Transverse colon (tissue), 4 donors: ENCODE measurements around the gene GRK4. TPM values are rescaled to one million over a fixed set of nuclear protein-coding genes. Genes with fewer than 3 reads are reported as not detected.

Source experiments
- DNase-seq: peaks from one replicate; pipeline ENCODE4 v3.0.0-alpha.2; 2019
- H3K27ac ChIP-seq, 4 donors: fragments of 200-600 bp; sonication (generic); 2 replicates each; pipeline ENCODE4 v1.5.1; 2016 to 2018; ENCODE audit warnings: inconsistent platforms in 4 of 4
- H3K27me3 ChIP-seq: fragments of 200-600 bp; sonication (generic); 2 replicates; pipeline ENCODE4 v1.5.1; 2017; ENCODE audit warnings: inconsistent platforms
- H3K36me3 ChIP-seq, 4 donors: fragments of 200-600 bp; sonication (generic); 2 replicates each; pipeline ENCODE4 v1.5.1; 2017 to 2019; ENCODE audit warnings: inconsistent platforms in 4 of 4
- H3K4me1 ChIP-seq, 4 donors: fragments of 200-600 bp; sonication (generic); 2 replicates each; pipeline ENCODE4 v1.5.1; 2017 to 2020; ENCODE audit warnings: inconsistent platforms in 4 of 4
- H3K4me3 ChIP-seq, 4 donors: fragments of 200-600 bp; sonication (generic); 1 replicate in 1 of 4; 2 replicates in 3 of 4; pipeline versions ENCODE4 v1.5.1 to v1.6.1; 2017 to 2019; ENCODE audit warnings: inconsistent platforms in 4 of 4
- H3K9me3 ChIP-seq, 2 donors: fragments of 200-600 bp; sonication (generic); 2 replicates each; pipeline ENCODE4 v1.5.1; 2017 to 2019; ENCODE audit warnings: inconsistent platforms in 2 of 2
- EP300 ChIP-seq: sonication (generic); formaldehyde crosslinking; IDR thresholded peaks from one replicate; pipeline ENCODE4 v1.6.1; 2017; ENCODE audit warnings: antibody characterized with exemption, low read depth
- POLR2A ChIP-seq: fragments of 450-650 bp; IDR thresholded peaks from one replicate; pipeline ENCODE4 v1.6.1; 2016; ENCODE audit warnings: antibody characterized with exemption, mild to moderate bottlenecking, moderate library complexity
- POLR2AphosphoS5 ChIP-seq, 3 donors: sonication (generic); formaldehyde crosslinking; IDR thresholded peaks; one replicate each; pipeline ENCODE4 v1.6.1; 2016; ENCODE audit warnings: antibody characterized with exemption in 3 of 3
- WGBS, 2 donors: methylation state at CpG; one replicate each; pipeline ENCODE4 v1.1.5; 2018; ENCODE audit warnings: low coverage in 1 of 2; 5-methylcytosine and 5-hydroxymethylcytosine counted together
- in situ Hi-C, 4 donors: fragments of 200-750 bp; cut with MboI; loops; one replicate each; pipeline versions ENCODE4 v1.15.0 to v1.15.1; 2017; ENCODE audit warnings: low sequenced_read_pairs in 3 of 4, low pct_ligation_motif_present in 1 of 4, low pct_unique_long_range_greater_than_20kb in 1 of 4
- intact Hi-C: fragments of 100-400 bp; cut with DNase I; formaldehyde crosslinking; loops from one replicate; pipeline ENCODE4 v1.15.1; 2023; ENCODE audit warnings: low total_unique reads
- total RNA-seq, 4 donors: library from RNA; depleted of rRNA; stranded (reverse); fragments of >200 nt; gene quantifications; one replicate each; pipeline ENCODE4 v1.1.0, GENCODE V29; 2016
- TF ChIP-seq, protein P1 (sequence below), 5 experiments: fragments of 200-600 bp in 3 of 5; fragments of 450-650 bp in 2 of 5; sonication (generic) in 3 of 5; IDR thresholded peaks; 1 replicate in 2 of 5; 2 replicates in 3 of 5; pipeline ENCODE4 v1.5.1; 2016 to 2017; ENCODE audit warnings: antibody characterized with exemption in 5 of 5, inconsistent platforms in 3 of 5, mild to moderate bottlenecking in 2 of 5, moderate library complexity in 1 of 5

The GRK4 gene
- total RNA-seq, 4 donors from 2014 or later: 2.5 to 7.9 (median 4.1) TPM

GRCh38 chr4:3060946-3061345 is 97.6 kb downstream of the GRK4 start:
- no peaks in the 10 kb centered on the region for H3K36me3 ChIP-seq
- in situ Hi-C loops: no loop called here
- H3K4me3 ChIP-seq: no peak overlapping the region
- no peaks in the 10 kb centered on the region for H3K27me3 ChIP-seq
- TF ChIP-seq, protein P1, sequence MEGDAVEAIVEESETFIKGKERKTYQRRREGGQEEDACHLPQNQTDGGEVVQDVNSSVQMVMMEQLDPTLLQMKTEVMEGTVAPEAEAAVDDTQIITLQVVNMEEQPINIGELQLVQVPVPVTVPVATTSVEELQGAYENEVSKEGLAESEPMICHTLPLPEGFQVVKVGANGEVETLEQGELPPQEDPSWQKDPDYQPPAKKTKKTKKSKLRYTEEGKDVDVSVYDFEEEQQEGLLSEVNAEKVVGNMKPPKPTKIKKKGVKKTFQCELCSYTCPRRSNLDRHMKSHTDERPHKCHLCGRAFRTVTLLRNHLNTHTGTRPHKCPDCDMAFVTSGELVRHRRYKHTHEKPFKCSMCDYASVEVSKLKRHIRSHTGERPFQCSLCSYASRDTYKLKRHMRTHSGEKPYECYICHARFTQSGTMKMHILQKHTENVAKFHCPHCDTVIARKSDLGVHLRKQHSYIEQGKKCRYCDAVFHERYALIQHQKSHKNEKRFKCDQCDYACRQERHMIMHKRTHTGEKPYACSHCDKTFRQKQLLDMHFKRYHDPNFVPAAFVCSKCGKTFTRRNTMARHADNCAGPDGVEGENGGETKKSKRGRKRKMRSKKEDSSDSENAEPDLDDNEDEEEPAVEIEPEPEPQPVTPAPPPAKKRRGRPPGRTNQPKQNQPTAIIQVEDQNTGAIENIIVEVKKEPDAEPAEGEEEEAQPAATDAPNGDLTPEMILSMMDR (IDR thresholded peaks at IDR 0.05): no peak
- TF ChIP-seq EP300: no peak
- peaks cover 0 to under 1% of the 10 kb centered on the region in 2 donors for H3K9me3 ChIP-seq
- H3K4me1 ChIP-seq: no peaks in the 10 kb centered on the region
- intact Hi-C loops: no loop called here
- 94 to 95% methylated on average over 4 to 6 of the region's 6 CpGs for WGBS, 2 donors
- no peak for DNase-seq
- H3K27ac ChIP-seq: no peak overlapping the region

GRCh38 chr4:3062471-3062870 is 99.1 kb downstream of the GRK4 start:
- in situ Hi-C loops (no loop called here), intact Hi-C loops (no loop called here)
- 80 to 88% methylated on average over 8 to 12 of the region's 12 CpGs for WGBS, 2 donors
- TF ChIP-seq EP300: no peak
- TF ChIP-seq POLR2AphosphoS5 (IDR thresholded peaks at IDR 0.05): no peak
- TF ChIP-seq POLR2A: no peak
- TF ChIP-seq, protein P1 (IDR thresholded peaks at IDR 0.05): no peak
- Histone ChIP-seq H3K4me3 (no peak overlapping the region), H3K9me3 (no peaks in the 10 kb centered on the region), H3K27ac (no peak overlapping the region), H3K36me3 (no peaks in the 10 kb centered on the region), H3K4me1 (no peaks in the 10 kb centered on the region), H3K27me3 (no peaks in the 10 kb centered on the region)
- no peak for DNase-seq

- Histone ChIP-seq H3K27me3 (no peaks in the 10 kb centered on the region), H3K27ac (no peak overlapping the region), H3K36me3 (no peaks in the 10 kb centered on the region), H3K9me3 (no peaks in the 10 kb centered on the region), H3K4me3 (no peak overlapping the region), H3K4me1 (no peaks in the 10 kb centered on the region)
- in situ Hi-C loops (no loop called here), intact Hi-C loops (no loop called here)
- 60 to 95% methylated on average over 1 to 3 of the region's 3 CpGs for WGBS, 2 donors
- no peak for DNase-seq
- no peak for TF ChIP-seq POLR2A
Observed at GRCh38 chr4:3065551-3065950, 102.2 kb downstream of the GRK4 start.

DNA sequence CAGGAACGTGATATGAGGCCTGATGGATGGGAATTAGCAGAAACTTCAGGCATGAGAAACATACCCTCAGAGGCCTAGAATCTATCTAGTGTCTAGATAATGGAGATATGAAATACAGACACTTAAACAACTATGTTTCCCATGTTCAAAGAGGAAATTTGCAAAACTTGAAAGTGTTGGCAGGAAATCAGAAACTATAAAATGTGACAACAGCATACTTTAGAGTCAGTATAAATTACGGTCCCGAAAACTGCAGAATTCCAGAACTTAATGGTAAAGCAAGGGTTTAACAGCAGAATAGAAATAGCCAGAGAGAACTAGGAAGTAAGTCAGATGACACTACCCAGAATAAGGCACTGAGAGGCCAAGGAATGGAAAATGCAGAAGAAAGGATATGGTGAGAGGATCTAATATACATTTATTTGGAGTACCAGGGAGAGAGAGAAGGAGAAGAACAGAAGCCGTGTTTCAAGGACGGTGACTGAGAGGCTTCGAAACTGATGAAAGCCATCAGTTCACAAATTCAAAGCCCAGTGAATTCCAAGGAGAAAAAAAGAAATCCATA is 103.5 kb downstream of the GRK4 start:
- Histone ChIP-seq H3K9me3 (no peaks in the 10 kb centered on the region), H3K27ac (no peak overlapping the region), H3K4me1 (no peaks in the 10 kb centered on the region), H3K27me3 (no peaks in the 10 kb centered on the region), H3K4me3 (no peak overlapping the region), H3K36me3 (no peaks in the 10 kb centered on the region)
- intact Hi-C loops: no loop called here
- 87 to 93% methylated on average over 4 to 6 of the region's 6 CpGs for WGBS, 2 donors
- no peak for DNase-seq
- no peak for TF ChIP-seq POLR2A
- no peak for TF ChIP-seq POLR2AphosphoS5 (IDR thresholded peaks at IDR 0.05)
- TF ChIP-seq EP300: no peak
- TF ChIP-seq, protein P1 (IDR thresholded peaks at IDR 0.05): no peak
- in situ Hi-C loops: no loop called here

DNA sequence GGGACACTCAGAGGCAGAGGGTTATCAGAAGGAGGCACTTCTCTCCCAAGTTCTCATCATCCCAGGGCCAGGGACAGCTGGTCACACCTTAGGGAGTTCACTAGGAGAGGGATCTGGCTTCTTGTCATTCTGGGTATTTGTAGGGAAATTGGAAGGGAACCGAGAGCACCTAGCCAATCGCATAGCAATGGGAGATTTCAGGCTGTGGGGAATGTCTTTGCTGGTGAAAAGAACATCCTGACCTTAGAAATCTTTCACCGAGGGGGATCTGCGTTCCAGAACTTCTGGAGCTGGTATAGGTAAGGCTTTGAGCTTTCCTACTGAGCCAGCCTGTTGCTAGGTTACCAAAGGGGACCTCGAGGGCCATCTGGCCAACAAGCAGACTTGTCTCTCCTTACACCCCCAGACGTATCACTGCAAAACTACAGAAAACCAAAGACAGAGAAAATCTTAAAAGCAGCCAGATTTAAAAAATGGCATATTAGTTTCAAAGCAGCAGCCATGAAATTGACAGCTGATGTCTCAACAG is 104.2 kb downstream of the GRK4 start:
- no peaks in the 10 kb centered on the region for H3K27me3 ChIP-seq
- no peaks in the 10 kb centered on the region for H3K36me3 ChIP-seq
- no peak overlapping the region for H3K27ac ChIP-seq
- no peak for DNase-seq
- in situ Hi-C loops: no loop called here
- H3K4me1 ChIP-seq: no peaks in the 10 kb centered on the region
- H3K9me3 ChIP-seq: no peaks in the 10 kb centered on the region
- H3K4me3 ChIP-seq: no peak overlapping the region
- 83% methylated on average over 6 of the region's 6 CpGs; no CpG with 5 or more reads in 1 of the 2 donors for WGBS, 2 donors
- intact Hi-C loops: no loop called here
- TF ChIP-seq EP300 (no peak), POLR2A (no peak), POLR2AphosphoS5 (IDR thresholded peaks at IDR 0.05) (no peak)
- TF ChIP-seq, protein P1 (IDR thresholded peaks at IDR 0.05): no peak
